GM19397 (cell line): ENCODE measurements around the gene LYPD6B.

ENCODE experiments used
- ATAC-seq: cut with Tn5 transposase; IDR thresholded peaks from one replicate; pipeline ENCODE4 v1.9.1; 2021; ENCODE audit warnings: mild to moderate bottlenecking, moderate library complexity; ENCODE audit not compliant: unreplicated experiment

LYPD6B gene

DNA sequence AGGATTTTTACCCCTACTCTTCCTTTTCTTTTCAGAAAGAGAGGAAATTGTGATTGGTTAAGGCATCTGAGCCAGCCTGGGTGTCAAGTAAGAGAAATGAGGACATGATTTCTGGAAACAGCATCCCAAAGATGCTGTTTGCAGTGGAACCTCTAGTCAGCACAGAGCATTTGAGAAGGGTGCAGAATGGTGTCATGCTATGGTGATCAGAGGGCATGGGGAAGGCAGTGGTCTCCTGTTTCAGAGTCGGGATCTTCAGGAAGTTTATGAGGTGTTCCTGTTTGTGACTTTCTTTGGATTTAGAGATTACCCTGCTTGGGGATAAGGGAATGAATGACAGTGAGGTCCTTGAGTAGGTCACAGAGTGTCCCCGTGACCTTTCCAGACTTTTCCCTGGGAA is 117.5 kb downstream of the LYPD6B start:
- no peak for ATAC-seq

DNA sequence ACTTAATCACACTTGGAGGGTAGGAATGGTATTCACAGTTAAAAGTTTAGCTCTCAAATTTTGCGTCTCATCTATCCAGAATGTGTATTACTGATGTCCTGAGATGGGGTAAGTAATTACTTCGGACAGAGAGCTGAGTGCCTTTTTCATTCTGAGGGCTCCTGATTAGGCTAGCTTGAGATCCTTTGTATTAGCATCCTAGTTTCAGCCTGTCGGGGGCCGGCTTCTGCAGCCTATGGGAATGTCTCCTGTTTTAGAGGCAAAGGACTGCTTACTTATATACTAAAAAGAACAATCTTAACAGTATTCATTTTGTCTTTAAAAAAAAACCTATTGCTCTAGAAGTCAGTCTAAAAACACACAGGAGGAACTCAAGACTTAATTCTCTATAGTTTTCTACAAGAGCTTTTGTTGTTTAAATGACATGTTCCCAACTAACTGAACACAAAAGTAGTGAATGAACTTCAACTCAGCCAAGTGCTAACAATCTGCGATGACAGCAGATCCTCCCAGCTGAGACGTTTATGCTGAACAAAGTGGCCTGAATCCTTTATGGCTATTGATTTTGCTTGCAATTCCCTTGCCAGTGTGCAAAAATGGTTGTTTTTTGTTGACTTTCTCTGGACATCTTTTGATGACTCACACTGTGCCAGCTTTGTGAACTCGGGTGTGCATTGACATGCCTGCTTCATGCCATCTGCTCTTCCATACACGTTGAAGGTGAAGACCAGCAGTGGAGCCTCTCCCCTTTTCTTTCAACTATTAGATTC is 118.7 kb downstream of the LYPD6B start:
- ATAC-seq: no peak

DNA sequence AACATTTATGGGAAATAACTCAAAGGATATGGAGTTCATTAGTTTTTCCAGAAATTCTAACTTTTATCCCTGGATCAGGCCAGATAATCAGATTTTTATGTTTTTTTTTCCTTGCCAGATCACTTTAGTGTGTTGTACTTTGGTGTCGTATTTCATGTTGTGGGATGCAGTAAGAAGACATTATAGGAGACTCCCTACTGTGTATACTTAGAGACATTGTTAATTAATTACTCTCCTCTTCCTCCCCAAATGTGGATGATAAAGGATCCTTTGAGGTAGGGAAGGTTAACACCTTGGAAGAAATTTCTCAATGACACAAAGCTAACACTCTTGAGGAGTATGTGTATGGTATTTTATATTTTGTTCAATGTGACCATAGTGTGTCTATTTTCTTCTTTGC is 120.5 kb downstream of the LYPD6B start:
- no peak for ATAC-seq

DNA sequence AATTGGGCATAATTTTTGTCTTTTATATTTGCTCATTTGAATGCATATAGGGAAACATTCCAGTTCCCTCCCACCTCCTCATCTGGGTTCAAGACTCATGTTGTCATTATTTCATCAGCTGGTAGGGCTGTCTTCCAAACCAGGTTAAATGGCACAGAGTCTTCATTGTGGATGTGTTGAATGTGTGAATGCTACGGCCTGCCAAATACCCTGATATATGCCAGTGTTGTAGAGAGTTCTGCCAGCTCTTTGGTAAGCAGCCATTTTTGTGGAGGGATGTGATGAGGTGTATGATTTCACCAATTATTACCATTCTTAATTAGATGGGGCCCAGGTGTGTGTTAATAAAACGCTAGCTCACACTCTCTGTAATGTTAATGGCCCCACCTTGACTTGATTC is 121.7 kb downstream of the LYPD6B start:
- ATAC-seq: no peak

DNA sequence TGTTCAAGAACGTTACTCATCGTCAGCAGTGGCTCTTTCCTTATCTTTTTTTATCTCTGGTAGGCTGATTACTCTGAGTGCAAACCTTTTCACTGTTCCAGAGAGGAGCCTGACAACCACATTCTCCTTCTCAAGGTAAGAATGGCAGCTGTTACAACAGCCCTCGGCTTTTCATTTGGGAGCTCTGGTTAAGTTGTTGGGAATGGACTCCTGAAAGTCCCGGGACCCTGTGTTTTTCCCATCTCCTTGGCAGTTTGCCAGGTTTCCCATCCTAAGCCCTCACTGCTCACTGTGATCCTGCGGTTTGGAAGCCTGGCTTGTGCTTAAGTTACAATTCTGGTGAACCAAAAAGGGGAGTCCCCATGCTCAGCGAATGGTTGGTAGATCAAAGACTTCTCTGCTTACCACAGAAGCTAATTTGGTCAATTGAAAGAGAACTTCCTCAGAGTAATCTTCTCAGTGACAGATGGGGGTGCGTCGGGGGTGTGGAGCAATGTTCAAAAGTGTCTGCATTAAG is 122.3 kb downstream of the LYPD6B start:
- ATAC-seq: peak; percentile 97

DNA sequence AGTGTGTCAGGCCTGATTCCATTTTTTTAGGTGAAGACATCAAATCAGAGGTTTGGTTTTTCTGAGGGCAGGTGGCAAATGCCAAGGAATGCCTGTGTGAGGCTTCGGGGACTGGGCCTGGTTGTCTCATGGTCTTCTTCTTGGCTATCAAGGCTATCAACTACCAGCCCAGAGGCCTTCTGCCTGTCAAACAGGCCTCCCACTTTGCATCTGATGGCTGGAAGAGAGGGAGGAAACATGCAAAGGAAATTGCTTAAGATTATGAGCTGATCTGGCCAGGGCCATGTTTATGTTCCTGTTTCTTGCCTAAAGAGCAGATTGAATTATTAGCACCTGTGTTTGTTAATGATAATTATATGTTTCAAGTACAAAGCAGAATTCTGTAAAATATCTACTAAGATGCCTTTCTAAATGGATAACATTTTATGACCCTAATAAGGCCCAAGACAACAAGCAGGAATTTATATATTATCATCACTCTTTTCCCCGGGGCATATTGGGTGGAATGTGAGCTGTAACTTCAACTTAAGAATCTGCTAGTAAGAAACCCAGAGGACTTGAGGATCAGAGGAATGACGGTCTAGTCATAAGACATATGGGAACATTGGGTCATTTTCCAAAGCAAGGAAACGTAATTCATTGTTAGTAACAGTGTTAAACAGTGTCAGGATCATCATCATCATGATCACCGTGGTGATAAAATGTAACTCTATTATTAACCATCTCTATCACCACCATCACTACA is 123.2 kb downstream of the LYPD6B start:
- ATAC-seq: no peak

DNA sequence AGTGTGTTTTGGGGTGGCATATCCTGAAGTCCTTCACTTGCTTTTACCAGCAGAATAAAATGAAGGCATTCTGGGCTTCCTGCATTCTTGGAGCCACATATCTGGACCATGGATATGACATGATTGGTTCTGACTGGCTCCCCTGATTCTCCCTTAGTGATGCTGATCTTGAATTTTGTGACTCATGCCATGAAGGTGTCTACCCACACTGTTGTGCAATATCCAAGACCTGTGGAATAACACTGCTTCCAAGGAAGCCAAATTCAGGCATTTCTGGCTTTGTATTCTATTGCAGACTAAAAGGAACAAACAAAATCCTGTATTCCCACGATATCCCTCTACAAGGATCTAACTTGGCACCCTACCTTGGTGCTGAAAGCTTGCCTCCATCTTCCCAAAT is 125.8 kb downstream of the LYPD6B start:
- ATAC-seq: no peak

DNA sequence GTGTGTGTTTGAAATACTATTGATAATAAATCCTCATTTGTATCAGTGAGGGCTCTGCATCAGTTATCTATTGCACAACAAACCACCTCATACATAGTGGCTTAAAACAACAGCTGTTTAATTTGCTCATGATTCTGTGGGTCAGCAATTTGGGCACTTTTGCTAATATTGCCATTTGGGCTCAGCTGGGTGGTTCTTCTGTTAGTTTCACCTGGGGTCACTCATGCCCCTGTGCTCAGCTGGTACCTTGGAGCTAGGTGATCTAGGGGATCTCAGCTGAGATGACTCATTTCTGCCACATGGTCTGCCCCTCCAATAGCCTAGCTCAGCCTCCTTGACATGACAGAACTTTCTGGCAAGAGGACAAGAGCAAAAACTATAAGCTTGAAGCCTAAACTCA is 126.3 kb downstream of the LYPD6B start:
- no peak for ATAC-seq

DNA sequence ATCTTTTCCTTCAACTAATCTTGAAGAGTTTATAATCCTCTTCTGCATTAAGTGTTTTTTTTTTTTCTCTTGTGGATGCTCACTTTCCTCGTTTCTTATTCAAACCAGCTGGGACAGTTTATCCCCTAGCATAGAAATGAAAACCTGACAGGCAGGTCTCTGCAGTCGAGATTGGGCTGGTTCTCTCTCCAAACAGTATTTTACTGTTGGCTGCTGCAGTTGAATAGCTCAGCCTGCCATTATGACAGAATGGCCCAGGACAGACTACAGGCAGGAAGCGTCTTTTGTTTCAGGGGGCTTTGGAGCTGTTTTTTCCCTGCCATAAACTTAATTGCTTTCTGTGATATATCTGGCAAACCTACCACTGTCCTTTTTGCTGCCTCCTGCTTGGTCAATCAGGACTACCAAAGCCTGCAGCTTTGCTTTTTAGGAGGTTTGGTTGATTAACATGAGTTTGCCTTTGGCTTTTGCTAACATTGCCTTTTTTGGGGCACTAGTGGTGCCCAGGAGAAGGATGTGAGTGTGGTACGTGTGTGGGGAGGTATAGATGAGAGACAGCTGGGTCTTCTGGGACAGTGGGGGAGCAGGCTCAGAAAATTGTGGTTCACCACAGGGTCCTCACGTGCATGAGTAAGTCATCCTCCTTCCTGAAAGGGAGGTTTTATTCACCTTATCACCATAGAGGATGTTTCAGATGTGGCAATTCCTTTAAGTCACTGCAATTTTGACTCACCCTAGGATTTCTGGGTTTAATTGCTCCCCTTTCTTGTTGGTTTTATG is 128.7 kb downstream of the LYPD6B start:
- no peak for ATAC-seq

DNA sequence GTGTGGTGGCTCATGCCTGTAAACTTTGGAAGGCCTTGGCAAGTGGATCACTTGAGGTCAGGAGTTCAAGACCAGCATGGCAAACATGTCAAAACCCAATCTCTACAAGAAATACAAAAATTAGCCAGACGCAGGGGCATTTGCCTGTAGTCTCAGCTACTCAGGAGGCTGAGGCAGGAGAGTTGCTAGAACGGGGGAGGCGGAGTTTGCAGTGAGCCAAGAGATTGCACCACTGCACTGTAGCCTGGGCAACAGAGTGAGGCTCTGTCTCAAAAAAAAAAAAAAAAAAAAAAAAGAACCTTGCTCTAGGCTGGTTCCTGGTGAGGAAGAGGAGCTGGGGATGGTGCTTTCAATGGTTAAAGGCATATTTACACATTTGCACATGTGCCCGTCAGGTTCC is 129.4 kb downstream of the LYPD6B start:
- ATAC-seq: no peak

DNA sequence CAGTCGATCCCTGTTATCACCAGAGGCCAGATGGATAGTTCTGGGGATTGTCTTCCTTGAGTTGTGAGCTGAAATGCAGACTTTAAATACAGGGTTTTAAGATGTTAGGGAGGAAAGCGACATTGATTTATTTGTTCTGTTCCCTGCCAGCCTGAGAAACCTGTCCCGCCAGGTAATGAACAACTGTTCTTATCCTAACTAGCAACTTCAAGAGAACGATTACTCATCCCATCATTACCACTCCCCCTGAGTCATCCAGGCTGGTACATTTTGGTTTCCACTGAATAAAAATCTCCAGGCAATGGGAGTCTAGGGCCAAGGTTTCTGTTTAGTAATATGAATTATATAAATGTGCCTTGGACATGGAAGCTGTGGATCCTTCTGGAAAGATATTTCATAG is 131.2 kb downstream of the LYPD6B start:
- ATAC-seq: no peak

DNA sequence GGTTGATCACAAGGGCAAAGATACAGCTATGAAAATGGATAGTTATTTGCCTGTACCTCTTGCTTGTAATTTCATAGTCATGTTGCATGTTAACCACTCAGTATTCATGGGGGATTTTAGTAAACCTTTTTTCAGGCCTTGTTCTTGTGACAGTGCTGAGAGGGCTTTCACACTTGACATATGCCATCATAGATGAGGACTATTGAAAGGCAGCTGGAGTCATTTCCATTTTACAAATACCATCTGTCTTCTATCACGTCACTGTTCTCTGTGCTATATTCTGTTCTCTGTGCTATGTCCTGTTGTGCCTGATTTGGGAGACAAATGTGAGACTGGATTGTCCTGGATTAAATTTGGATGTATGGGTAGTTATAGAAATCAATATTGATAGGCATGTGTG is 131.7 kb downstream of the LYPD6B start:
- ATAC-seq: no peak

DNA sequence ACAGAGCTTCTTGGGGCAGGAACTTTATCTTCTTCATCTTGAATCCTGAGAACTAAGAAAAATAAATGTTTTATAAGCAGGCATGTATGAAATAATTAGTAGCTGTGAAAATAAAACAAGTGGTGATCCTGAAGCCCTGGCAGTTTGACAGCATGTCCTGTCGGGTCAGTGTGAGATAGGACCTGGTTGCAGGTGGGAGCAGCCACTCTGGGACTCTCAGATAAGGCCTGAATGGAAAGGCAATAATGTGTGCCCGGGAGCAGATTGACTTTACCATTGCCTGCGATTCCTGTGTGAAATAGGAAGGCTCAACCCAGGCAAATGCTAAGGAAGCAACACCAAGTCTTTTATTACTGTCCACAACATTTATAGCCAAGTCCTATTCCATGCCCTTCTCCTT is 132.4 kb downstream of the LYPD6B start:
- ATAC-seq: no peak

DNA sequence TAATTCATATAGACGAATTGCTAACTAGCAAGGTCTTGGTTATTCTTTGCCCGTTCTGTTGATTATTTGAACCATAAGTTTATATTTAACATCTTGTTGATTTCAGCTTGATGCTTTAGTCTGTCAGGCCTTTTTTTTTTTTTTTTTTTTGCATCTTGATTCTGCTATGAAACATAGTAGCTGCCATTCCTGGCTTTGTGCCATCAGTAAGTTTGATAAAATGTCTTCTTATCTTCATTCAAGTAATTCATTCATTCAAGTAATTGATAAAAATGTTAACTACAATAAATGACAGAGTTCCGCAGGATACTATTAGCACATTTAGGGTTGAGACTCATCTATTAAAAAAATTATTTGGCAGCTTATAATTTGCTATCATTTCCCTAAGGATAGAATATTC is 134.7 kb downstream of the LYPD6B start:
- ATAC-seq: no peak

DNA sequence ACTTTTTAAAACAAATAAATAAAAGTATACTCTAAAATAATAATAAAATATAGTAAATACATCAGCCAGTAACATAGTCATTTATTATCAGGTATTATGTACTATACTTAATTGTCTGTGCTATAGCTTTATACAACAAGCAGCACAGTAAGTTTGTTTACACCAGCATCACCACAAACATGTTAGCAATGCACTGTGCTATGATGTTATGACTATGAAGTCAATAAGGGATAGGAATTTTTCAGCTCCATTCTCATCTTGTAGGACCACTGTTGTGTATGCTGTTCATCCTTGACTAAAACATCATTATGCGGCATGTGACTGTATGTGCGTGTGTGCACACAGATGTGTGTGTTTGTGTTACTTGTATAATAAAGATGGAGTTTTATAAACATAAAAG is 137.5 kb downstream of the LYPD6B start:
- no peak for ATAC-seq

DNA sequence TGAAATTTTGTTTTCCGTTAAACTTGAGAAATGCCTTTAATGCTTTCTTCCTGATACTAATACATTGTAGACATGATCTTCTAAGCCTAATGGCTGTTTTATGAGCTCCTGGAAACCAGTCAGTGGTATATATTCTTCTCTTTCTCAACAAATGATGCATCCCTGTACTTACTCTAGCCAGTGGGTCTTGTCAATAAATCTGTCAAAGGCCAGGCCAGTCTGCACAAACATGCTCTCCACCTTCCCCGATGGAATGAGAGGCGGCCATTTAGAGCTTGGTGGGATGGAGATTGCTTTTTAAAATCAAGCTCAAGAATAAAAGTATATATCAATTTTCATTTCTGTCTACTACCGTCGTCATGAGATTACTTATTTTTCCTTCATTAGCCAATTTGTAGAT is 140.1 kb downstream of the LYPD6B start:
- no peak for ATAC-seq

DNA sequence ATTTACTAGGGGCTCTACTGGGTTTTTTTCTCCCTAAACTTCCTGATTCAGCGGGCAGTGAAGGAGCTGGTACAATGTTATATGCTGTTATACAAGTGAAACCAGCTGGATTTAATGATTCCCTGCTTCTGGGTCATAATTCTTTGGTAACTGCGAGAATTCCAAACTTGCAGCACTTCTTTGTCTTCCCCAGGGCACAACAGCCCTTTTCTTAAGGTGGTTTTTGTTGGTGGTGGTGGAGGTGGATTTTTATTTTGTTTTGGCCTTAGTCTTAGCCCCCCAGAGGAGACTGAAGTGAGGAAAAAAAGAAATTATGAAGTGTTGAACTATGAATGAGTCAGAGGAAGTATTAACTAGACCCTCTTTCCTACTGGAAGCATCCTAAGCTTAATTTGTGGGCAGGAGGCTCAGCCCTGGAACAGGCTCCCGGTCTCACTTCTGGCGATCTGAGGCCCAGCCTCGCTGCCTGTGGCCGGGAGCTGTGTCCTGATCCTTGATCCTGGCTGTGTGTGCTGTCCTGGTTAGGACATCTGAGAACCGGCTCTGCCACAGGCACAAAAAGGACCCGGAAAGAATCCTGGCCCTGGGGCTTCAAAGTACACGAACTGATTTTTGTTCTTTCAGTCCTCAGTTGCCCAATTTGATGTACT is 141.9 kb downstream of the LYPD6B start:
- no peak for ATAC-seq

DNA sequence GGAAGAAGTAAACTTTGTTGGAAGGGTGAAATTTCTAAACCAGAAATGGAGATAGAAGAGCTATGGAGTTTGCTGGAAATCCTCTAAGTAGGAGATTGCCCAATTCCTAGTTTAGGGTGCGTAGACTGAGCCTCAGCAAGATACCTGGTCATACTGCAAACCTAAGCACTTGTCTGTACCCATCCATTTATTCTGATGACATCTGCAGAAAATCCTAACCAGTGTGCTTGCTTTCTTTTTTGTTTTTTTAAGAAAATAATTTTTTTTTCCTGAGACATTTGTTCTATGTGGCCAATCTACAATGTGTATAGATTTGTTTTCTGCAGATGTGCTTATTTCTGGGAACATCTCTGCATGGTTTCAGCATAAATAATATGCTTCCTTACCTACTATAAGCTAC is 144.7 kb downstream of the LYPD6B start:
- no peak for ATAC-seq

DNA sequence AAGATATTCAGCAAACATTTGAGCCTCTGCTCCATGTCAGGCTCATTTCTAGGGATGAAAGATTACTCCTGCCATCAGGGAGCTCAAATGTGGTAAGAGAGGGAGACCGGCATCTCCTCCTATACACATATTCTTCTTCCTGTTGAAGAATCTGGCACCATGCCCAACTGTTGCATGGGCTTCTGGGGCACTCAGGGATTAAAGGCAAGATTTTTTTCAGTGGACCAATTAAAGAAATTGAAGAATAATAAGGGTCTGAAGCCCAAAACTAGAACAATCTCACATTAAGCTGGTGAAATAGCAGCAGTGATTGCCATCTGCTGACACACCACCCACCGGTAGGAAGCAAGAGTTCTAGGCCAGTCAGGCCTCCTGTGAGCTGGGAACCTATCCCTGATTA is 146.5 kb downstream of the LYPD6B start:
- no peak for ATAC-seq

DNA sequence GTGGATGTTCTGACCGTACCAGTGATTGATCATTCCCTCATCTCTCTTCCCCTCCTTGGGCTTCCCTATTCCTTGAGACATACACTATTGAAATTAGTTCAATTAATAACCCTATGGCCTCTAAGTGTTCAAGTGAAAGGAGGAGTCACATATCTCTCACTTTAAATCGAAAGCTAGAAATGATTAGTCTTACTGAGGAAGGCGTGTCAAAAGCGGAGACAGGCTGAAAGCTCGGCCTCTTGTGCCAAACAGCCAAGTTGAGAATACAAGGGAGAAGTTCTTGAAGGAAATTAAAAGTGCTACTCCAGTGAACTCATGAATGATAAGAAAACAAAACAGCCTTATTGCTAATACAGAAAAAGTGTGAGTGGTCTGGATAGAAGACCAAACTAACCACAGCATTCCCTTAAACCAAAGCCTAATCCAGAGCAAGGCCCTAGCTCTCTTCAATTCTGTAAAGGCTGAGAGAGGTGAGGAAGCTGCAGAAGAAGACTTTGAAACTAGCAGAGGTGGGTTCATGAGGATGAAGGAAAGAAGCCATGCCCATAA is 147.5 kb downstream of the LYPD6B start:
- ATAC-seq: no peak

DNA sequence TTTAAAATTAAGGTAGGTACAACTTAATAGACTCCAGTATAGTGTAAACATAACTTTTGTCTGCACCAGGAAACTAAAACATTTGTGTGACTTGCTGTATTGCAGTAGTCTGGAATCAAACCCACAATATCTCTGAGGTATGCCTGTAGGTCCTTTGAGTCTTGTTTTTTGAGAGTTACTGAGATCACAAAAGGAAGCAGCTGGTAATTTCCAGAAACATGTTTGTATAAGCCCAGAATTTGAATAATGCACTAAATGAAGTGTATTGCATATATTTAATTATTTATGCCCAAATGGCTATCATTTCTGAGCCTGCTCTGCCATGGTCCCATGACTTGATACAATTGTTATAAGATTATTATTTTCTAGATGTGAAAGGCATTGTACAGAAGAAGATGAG is 148.6 kb downstream of the LYPD6B start:
- ATAC-seq: no peak
